Measurements from ENCODE around the gene CHMP3. TPM values are rescaled to one million over a fixed set of nuclear protein-coding genes. Genes with fewer than 3 reads are reported as not detected.

The CHMP3 gene
- total and polyA plus RNA-seq, 2 of the 8 experiments (the other 6 are each of a cell fraction or from before 2014, with no cell fraction given): 11.7 to 21.9 TPM

GRCh38 chr2:86570059-86570458, 6.8 kb upstream of the CHMP3 start (continued):
- TF ChIP-seq CTCF (IDR thresholded peaks at IDR 0.05; ENCODE audit: control extremely low read depth in 1 of 3, insufficient read depth in 1 of 3, low read depth in 1 of 3, low read length in 3 of 3) (no peak), E2F6 (IDR thresholded peaks at IDR 0.05) (no peak), BCL11A (IDR thresholded peaks at IDR 0.05; ENCODE audit: low read depth in 2 of 2, low read length in 2 of 2) (no peak), RBBP5 (IDR thresholded peaks at IDR 0.05; ENCODE audit: borderline replicate concordance, low read depth, low read length) (no peak)

Measured in H1 (cell line).